GM23338 (cell line): ENCODE measurements around the gene SLC5A4. TPM values are rescaled to one million over a fixed set of nuclear protein-coding genes. Genes with fewer than 3 reads are reported as not detected.

Experiments used
- ATAC-seq: fragments of 200-7000 bp; cut with Tn5 transposase; 3 replicates; pipeline ENCODE4 v1.9.1; 2020
- DNase-seq: peaks from one replicate; pipeline ENCODE4 v3.0.0-alpha.2; 2015; ENCODE audit warnings: low spot score
- H2AFZ ChIP-seq: fragments of 200-600 bp; sonication (generic); 2 replicates; pipeline ENCODE4 v1.8.0; 2016; ENCODE audit warnings: antibody characterized with exemption, mild to moderate bottlenecking, moderate library complexity
- H3F3A ChIP-seq: fragments of 200-600 bp; sonication (generic); replicated peaks from 2 replicates; pipeline ENCODE4 v1.8.0; 2017; ENCODE audit warnings: antibody characterized with exemption, mixed run types, low read depth
- H3K27ac ChIP-seq: fragments of 200-600 bp; sonication (generic); 2 replicates; pipeline ENCODE4 v1.6.1; 2016; ENCODE audit warnings: low read depth
- H3K27me3 ChIP-seq: fragments of 200-600 bp; sonication (generic); 2 replicates; pipeline ENCODE4 v1.8.0; 2016; ENCODE audit warnings: mild to moderate bottlenecking, mixed run types, moderate library complexity; ENCODE audit not compliant: insufficient read depth
- H3K36me3 ChIP-seq: fragments of 200-600 bp; sonication (generic); 2 replicates; pipeline ENCODE4 v1.8.0; 2016; ENCODE audit warnings: mild to moderate bottlenecking; ENCODE audit not compliant: insufficient read depth
- H3K4me1 ChIP-seq: fragments of 200-600 bp; sonication (generic); 2 replicates; pipeline ENCODE4 v1.8.0; 2016; ENCODE audit warnings: mild to moderate bottlenecking, moderate library complexity; ENCODE audit not compliant: insufficient read depth
- H3K4me2 ChIP-seq: fragments of 200-600 bp; sonication (generic); 2 replicates; pipeline ENCODE4 v1.7.1; 2017; ENCODE audit warnings: mixed run types
- H3K4me3 ChIP-seq: fragments of 200-600 bp; sonication (generic); 2 replicates; pipeline ENCODE4 v1.6.1; 2016; ENCODE audit warnings: mixed run types
- H3K79me2 ChIP-seq: fragments of 200-600 bp; sonication (generic); replicated peaks from 2 replicates; pipeline ENCODE4 v1.8.0; 2017; ENCODE audit warnings: mild to moderate bottlenecking; ENCODE audit not compliant: insufficient read depth
- H3K9me2 ChIP-seq: fragments of 200-600 bp; sonication (generic); 2 replicates; pipeline ENCODE4 v1.8.0; 2017; ENCODE audit not compliant: insufficient read depth
- H4K20me1 ChIP-seq: fragments of 200-600 bp; sonication (generic); replicated peaks from 2 replicates; pipeline ENCODE4 v1.8.0; 2017; ENCODE audit warnings: mild to moderate bottlenecking; ENCODE audit not compliant: insufficient read depth
- H3K27ac Mint-ChIP-seq: 2 replicates; pipeline ENCODE4 v1.8.0; 2020; ENCODE audit warnings: inconsistent platforms, mild to moderate bottlenecking, moderate library complexity, mixed read lengths
- H3K27me3 Mint-ChIP-seq: 3 replicates; pipeline ENCODE4 v1.8.0; 2022; ENCODE audit warnings: low read depth, mild to moderate bottlenecking, moderate library complexity, mixed read lengths, inconsistent platforms; ENCODE audit not compliant: insufficient read depth, poor library complexity
- H3K36me3 Mint-ChIP-seq: 3 replicates; pipeline ENCODE4 v1.8.0; 2021; ENCODE audit warnings: low read depth, mild to moderate bottlenecking, inconsistent platforms, moderate library complexity, mixed read lengths
- H3K4me1 Mint-ChIP-seq: 3 replicates; pipeline ENCODE4 v1.8.0; 2020; ENCODE audit warnings: mild to moderate bottlenecking, inconsistent platforms, mixed read lengths
- H3K4me3 Mint-ChIP-seq: 3 replicates; pipeline ENCODE4 v1.8.0; 2021; ENCODE audit warnings: moderate library complexity, mild to moderate bottlenecking, inconsistent platforms, mixed read lengths
- H3K9me3 Mint-ChIP-seq: 3 replicates; pipeline ENCODE4 v1.8.0; 2020; ENCODE audit warnings: moderate library complexity, mild to moderate bottlenecking, inconsistent platforms, mixed read lengths
- CREB1 ChIP-seq: fragments of 250-450 bp; sonication (Bioruptor Pico); IDR thresholded peaks from 2 replicates; pipeline ENCODE4 v1.5.0; 2020; ENCODE audit warnings: low read depth, mild to moderate bottlenecking, moderate library complexity
- EZH2 ChIP-seq: fragments of 200-600 bp; sonication (generic); IDR thresholded peaks from one replicate; pipeline ENCODE4 v1.8.0; 2017; ENCODE audit warnings: antibody characterized with exemption, mild to moderate bottlenecking, low read depth; ENCODE audit not compliant: unreplicated experiment
- EZH2phosphoT487 ChIP-seq: fragments of 200-600 bp; sonication (generic); IDR thresholded peaks from one replicate; pipeline ENCODE4 v1.8.1; 2018; ENCODE audit warnings: antibody characterized with exemption; ENCODE audit not compliant: unreplicated experiment
- JUNB ChIP-seq: IDR thresholded peaks from one replicate; pipeline ENCODE4 v1.6.1; 2016; ENCODE audit warnings: antibody characterized with exemption; ENCODE audit not compliant: unreplicated experiment
- NANOG ChIP-seq: IDR thresholded peaks from 2 replicates; pipeline ENCODE4 v1.6.1; 2016; ENCODE audit warnings: antibody characterized with exemption, borderline replicate concordance
- POLR2AphosphoS5 ChIP-seq: IDR thresholded peaks from 2 replicates; pipeline ENCODE4 v1.6.1; 2016; ENCODE audit warnings: antibody characterized with exemption, low read depth
- REST ChIP-seq: IDR thresholded peaks from one replicate; pipeline ENCODE4 v1.6.1; 2018; ENCODE audit warnings: antibody characterized with exemption; ENCODE audit not compliant: unreplicated experiment
- STAT1 ChIP-seq: IDR thresholded peaks from one replicate; pipeline ENCODE4 v1.6.1; 2016; ENCODE audit warnings: antibody characterized with exemption; ENCODE audit not compliant: unreplicated experiment
- ZNF114 ChIP-seq: fragments of 250-450 bp; sonication (Bioruptor Pico); IDR thresholded peaks from 2 replicates; pipeline ENCODE4 v1.5.0; 2020; ENCODE audit warnings: mild to moderate bottlenecking, moderate library complexity
- ZNF331 ChIP-seq: fragments of 250-450 bp; sonication (Bioruptor Pico); IDR thresholded peaks from 2 replicates; pipeline ENCODE4 v1.5.0; 2020; ENCODE audit warnings: low read depth, mild to moderate bottlenecking, moderate library complexity
- ZNF462 ChIP-seq: fragments of 250-450 bp; sonication (Bioruptor Pico); IDR thresholded peaks from 2 replicates; pipeline ENCODE4 v1.5.0; 2020; ENCODE audit warnings: mild to moderate bottlenecking, moderate library complexity
- polyA plus RNA-seq: library from polyadenylated mRNA; unstranded; fragments of >200 nt; fragmentation: Nextera tagmentation; extraction: Ambion mirVana; gene quantifications from 2 replicates; pipeline ENCODE4 v1.2.1, GENCODE V29; 2016
- total RNA-seq: library from RNA; depleted of rRNA; stranded (reverse); fragments of >200 nt; shearing (Covaris generic); gene quantifications from 2 replicates; pipeline ENCODE4 v1.2.3, GENCODE V29; 2014
- TF ChIP-seq, protein P1 (sequence below), 2 experiments: fragments of 200-600 bp in 1 of 2; sonication (generic) in 1 of 2; conservative IDR thresholded peaks; 2 replicates each; pipeline versions ENCODE4 v1.5.1 to v1.6.1; 2016 to 2017; ENCODE audit warnings: antibody characterized with exemption in 2 of 2, low read depth in 2 of 2, mild to moderate bottlenecking in 2 of 2, moderate library complexity in 1 of 2
- TF ChIP-seq, protein P2 (sequence below): IDR thresholded peaks from 2 replicates; pipeline ENCODE4 v1.6.1; 2016; ENCODE audit warnings: antibody characterized with exemption

The SLC5A4 gene
- total and polyA plus RNA-seq, 2 experiments from 2014 or later, result 0.16 TPM; not detected in 1

- H3F3A ChIP-seq, result no peaks in the 10 kb centered on the region
- Mint-ChIP-seq H3K36me3 (no peaks in the 10 kb centered on the region), H3K4me1 (no peaks in the 10 kb centered on the region), H3K4me3 (no peak overlapping the region), H3K27me3 (peaks cover 5% of the 10 kb centered on the region), H3K27ac (no peak overlapping the region), H3K9me3 (no peaks in the 10 kb centered on the region)
- no peak for ATAC-seq
- H3K27me3 ChIP-seq, result no peaks in the 10 kb centered on the region
- H3K9me2 ChIP-seq, result no peaks in the 10 kb centered on the region
- H2AFZ ChIP-seq, result no peak overlapping the region
- no peaks in the 10 kb centered on the region for H3K4me1 ChIP-seq
- H3K4me3 ChIP-seq, result no peak overlapping the region
- no peak for DNase-seq
- TF ChIP-seq ZNF114 (CRISPR knock-in tag) (no peak), ZNF462 (CRISPR knock-in tag) (no peak), NANOG (no peak), CREB1 (CRISPR knock-in tag) (no peak), EZH2phosphoT487 (no peak), ZNF331 (CRISPR knock-in tag) (no peak), REST (no peak), JUNB (no peak), STAT1 (no peak), EZH2 (no peak), POLR2AphosphoS5 (no peak)
- TF ChIP-seq, protein P1, sequence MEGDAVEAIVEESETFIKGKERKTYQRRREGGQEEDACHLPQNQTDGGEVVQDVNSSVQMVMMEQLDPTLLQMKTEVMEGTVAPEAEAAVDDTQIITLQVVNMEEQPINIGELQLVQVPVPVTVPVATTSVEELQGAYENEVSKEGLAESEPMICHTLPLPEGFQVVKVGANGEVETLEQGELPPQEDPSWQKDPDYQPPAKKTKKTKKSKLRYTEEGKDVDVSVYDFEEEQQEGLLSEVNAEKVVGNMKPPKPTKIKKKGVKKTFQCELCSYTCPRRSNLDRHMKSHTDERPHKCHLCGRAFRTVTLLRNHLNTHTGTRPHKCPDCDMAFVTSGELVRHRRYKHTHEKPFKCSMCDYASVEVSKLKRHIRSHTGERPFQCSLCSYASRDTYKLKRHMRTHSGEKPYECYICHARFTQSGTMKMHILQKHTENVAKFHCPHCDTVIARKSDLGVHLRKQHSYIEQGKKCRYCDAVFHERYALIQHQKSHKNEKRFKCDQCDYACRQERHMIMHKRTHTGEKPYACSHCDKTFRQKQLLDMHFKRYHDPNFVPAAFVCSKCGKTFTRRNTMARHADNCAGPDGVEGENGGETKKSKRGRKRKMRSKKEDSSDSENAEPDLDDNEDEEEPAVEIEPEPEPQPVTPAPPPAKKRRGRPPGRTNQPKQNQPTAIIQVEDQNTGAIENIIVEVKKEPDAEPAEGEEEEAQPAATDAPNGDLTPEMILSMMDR (conservative IDR thresholded peaks at IDR 0.05; ENCODE audit: low read depth in 2 of 2), result no peak
- TF ChIP-seq, protein P2, sequence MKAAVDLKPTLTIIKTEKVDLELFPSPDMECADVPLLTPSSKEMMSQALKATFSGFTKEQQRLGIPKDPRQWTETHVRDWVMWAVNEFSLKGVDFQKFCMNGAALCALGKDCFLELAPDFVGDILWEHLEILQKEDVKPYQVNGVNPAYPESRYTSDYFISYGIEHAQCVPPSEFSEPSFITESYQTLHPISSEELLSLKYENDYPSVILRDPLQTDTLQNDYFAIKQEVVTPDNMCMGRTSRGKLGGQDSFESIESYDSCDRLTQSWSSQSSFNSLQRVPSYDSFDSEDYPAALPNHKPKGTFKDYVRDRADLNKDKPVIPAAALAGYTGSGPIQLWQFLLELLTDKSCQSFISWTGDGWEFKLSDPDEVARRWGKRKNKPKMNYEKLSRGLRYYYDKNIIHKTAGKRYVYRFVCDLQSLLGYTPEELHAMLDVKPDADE, result no peak
- no peaks in the 10 kb centered on the region for H4K20me1 ChIP-seq
- H3K79me2 ChIP-seq, result no peaks in the 10 kb centered on the region
- H3K36me3 ChIP-seq, result no peaks in the 10 kb centered on the region
- H3K4me2 ChIP-seq, result no peak overlapping the region
- no peak overlapping the region for H3K27ac ChIP-seq
Observed at GRCh38 chr22:32185821-32186220, 69.3 kb downstream of the SLC5A4 start.
